ENCODE measurements around the gene KLK14.

The KLK14 gene

GRCh38 chr19:51082611-51083010 is at the start of gene KLK14:
Gene KLK14, minus strand, starts transcription at chr19:51082887. Its CDS starts 273 bp downstream, at chr19:51082614.
- no peak for DNase-seq (ENCODE audit: low read depth, low spot score)

- DNase-seq (ENCODE audit: low read depth, low spot score): no peak
Measured at GRCh38 chr19:51131780-51132680, 49.3 kb upstream of the KLK14 start.

- no peak for DNase-seq (ENCODE audit: low read depth, low spot score)
Measured at GRCh38 chr19:51129716-51130115, 47.0 kb upstream of the KLK14 start.

- DNase-seq (ENCODE audit: low read depth, low spot score): no peak
Measured at GRCh38 chr19:51128227-51128626, 45.5 kb upstream of the KLK14 start.

- DNase-seq (ENCODE audit: low read depth, low spot score): no peak
Measured at GRCh38 chr19:51127755-51128154, 45.1 kb upstream of the KLK14 start.

GRCh38 chr19:51127032-51127431 is 44.3 kb upstream of the KLK14 start:
- DNase-seq (ENCODE audit: low read depth, low spot score): no peak

GRCh38 chr19:51125421-51126075 is 42.9 kb upstream of the KLK14 start:
- DNase-seq (ENCODE audit: low read depth, low spot score): no peak

GRCh38 chr19:51124729-51125128 is 42.0 kb upstream of the KLK14 start, which contains the start of gene SIGLEC9:
Gene SIGLEC9, plus strand, starts transcription at chr19:51124906. Its CDS starts 69 bp downstream, at chr19:51124975.
- no peak for DNase-seq (ENCODE audit: low read depth, low spot score)

GRCh38 chr19:51124216-51124615 is 41.5 kb upstream of the KLK14 start:
- DNase-seq (ENCODE audit: low read depth, low spot score): no peak

- no peak for DNase-seq (ENCODE audit: low read depth, low spot score)
Measured at GRCh38 chr19:51123802-51124201, 41.1 kb upstream of the KLK14 start.

GRCh38 chr19:51123381-51123800 is 40.7 kb upstream of the KLK14 start:
- DNase-seq (ENCODE audit: low read depth, low spot score): no peak

GRCh38 chr19:51122112-51122981 is 39.7 kb upstream of the KLK14 start:
- no peak for DNase-seq (ENCODE audit: low read depth, low spot score)

- DNase-seq (ENCODE audit: low read depth, low spot score): no peak
Measured at GRCh38 chr19:51121257-51121656, 38.6 kb upstream of the KLK14 start.

- DNase-seq (ENCODE audit: low read depth, low spot score): no peak
Measured at GRCh38 chr19:51120160-51120559, 37.5 kb upstream of the KLK14 start.

- no peak for DNase-seq (ENCODE audit: low read depth, low spot score)
Measured at GRCh38 chr19:51119611-51120010, 36.9 kb upstream of the KLK14 start.

- DNase-seq (ENCODE audit: low read depth, low spot score): no peak
Measured at GRCh38 chr19:51119101-51119500, 36.4 kb upstream of the KLK14 start.

- no peak for DNase-seq (ENCODE audit: low read depth, low spot score)
Measured at GRCh38 chr19:51116736-51117286, 34.1 kb upstream of the KLK14 start.

GRCh38 chr19:51114087-51114729 is 31.5 kb upstream of the KLK14 start:
- no peak for DNase-seq (ENCODE audit: low read depth, low spot score)

- no peak for DNase-seq (ENCODE audit: low read depth, low spot score)
Measured at GRCh38 chr19:51111606-51112005, 28.9 kb upstream of the KLK14 start.

- DNase-seq (ENCODE audit: low read depth, low spot score): no peak
Measured at GRCh38 chr19:51110666-51110971, 27.9 kb upstream of the KLK14 start.

- no peak for DNase-seq (ENCODE audit: low read depth, low spot score)
Measured at GRCh38 chr19:51108805-51109146, 26.1 kb upstream of the KLK14 start.

Measured in astrocyte of the hippocampus (primary cell).